ENCODE results near the gene RASAL2.

Gene RASAL2

GRCh38 chr1:178516110-178516509 lies 422.2 kb downstream of the RASAL2 start:
- DNase-seq (ENCODE audit: low read depth, low spot score), result no peak
- no peak for TF ChIP-seq CTCF (IDR thresholded peaks at IDR 0.05; ENCODE audit: low read depth, low read length)
- H3K4me3 ChIP-seq (ENCODE audit: low read depth, low read length), result no peak overlapping the region
- in situ Hi-C loops (cut with HindIII; ENCODE audit: low sequenced_read_pairs), result no loop called here

DNA sequence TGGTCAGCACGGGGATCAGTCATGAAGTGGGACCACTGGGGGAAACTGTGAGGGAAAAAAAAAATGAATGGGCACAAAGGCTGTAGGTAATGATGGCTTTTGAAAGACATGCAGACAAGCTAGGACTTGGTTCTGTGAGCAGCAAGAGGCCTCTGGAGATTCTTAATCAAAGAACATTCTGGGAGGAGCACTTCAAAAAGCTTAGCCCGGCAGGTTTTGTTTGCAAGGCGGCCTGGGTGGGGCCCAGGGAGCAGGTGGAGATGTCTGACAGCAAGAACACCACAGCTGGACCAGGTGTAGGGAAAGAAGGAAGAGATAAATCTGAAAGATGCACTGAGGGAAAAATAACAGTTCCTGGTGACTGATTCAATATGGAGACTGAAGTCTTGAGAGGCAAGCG lies 425.0 kb downstream of the RASAL2 start:
- no peak for TF ChIP-seq CTCF (IDR thresholded peaks at IDR 0.05; ENCODE audit: low read depth, low read length)

DNA sequence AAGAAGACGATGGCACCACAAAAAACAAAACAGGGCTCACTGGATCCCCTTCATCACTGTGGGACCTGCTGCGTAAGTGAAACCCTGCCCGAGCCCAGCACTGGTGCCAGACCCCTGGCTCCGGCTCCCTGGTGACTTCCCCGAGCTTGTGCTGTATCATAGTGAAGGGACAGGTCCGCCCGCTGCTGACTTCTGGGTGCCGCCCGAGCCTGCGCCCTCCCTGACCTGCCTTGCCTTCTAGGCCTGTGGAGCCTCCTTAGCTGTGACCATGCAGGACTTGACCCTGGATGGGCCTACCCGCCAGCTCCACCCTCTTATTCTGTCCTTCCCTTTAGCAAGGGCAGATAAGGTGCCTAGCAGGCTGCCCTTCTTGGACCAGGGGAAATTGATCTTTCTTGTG lies 426.9 kb downstream of the RASAL2 start:
- DNase-seq (ENCODE audit: low read depth, low spot score), result no peak
- in situ Hi-C loops (cut with HindIII; ENCODE audit: low sequenced_read_pairs), result no loop called here
- H3K4me3 ChIP-seq (ENCODE audit: low read depth, low read length), result no peak overlapping the region
- TF ChIP-seq CTCF (IDR thresholded peaks at IDR 0.05; ENCODE audit: low read depth, low read length), result no peak

More for the DNA sequence above, 425.0 kb downstream of the RASAL2 start:
- in situ Hi-C loops (cut with HindIII; ENCODE audit: low sequenced_read_pairs), result no loop called here
- no peak overlapping the region for H3K4me3 ChIP-seq (ENCODE audit: low read depth, low read length)
- no peak for DNase-seq (ENCODE audit: low read depth, low spot score)

- TF ChIP-seq CTCF (IDR thresholded peaks at IDR 0.05; ENCODE audit: low read depth, low read length), result no peak
- in situ Hi-C loops (cut with HindIII; ENCODE audit: low sequenced_read_pairs), result no loop called here
- no peak for DNase-seq (ENCODE audit: low read depth, low spot score)
- H3K4me3 ChIP-seq (ENCODE audit: low read depth, low read length), result no peak overlapping the region
These were observed 427.3 kb downstream of the RASAL2 start for GRCh38 chr1:178521241-178521640.

DNA sequence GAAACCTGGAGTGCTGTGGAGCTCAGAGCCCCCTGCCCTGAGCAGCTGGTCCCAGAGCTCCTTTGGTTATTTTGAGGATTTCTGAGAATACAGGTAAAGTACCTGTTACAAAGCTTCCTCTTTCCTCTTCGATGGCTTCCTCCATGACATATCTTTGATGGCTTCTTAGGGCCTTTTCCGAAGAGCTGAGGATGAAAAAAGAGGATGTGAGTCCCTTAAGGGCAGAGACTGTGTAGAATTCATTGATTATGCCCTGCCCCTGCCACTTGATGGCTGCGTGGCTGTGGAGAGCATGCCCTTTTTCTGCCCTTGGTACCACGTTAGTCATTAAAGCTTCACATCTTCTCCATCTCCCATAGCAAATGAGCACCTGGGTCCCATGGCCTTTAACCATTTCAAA lies 433.2 kb downstream of the RASAL2 start:
- in situ Hi-C loops (cut with HindIII; ENCODE audit: low sequenced_read_pairs), result no loop called here
- no peak overlapping the region for H3K4me3 ChIP-seq (ENCODE audit: low read depth, low read length)
- no peak for TF ChIP-seq CTCF (IDR thresholded peaks at IDR 0.05; ENCODE audit: low read depth, low read length)
- no peak for DNase-seq (ENCODE audit: low read depth, low spot score)

DNA sequence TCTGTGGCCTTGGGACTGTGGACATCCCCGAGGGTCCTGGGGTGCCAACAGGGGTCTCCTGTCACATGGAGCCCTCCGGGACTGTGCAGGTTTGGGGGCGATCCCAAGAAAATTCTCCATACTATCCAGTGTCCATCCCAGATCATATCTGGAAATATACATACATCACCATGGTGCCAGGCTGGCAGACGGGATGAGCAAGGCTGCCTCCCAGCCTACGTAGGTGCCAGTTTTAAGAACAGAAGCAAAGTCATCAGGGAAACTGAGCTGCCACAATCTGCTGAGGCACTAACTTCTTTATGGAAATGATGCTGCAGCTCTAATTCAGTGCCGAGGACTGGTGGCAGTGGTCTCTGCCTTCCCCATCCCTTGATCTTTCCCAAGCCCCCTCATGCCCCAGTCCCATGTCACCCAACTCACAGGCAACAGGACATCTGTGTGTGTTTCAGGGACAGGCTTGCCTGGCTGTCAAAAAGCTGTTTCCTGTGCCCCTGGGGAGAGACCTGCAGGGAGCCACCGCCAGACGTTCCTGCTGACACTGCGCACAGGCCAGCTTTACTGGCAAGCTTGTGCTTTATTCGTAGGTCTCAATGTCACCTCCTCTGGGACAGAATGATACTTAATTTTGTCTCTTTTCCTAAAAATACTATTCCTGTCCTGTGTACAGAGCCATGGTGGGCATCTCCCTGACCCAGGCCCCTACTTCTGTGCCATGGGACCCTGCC lies 434.5 kb downstream of the RASAL2 start:
- no peak overlapping the region for H3K4me3 ChIP-seq (ENCODE audit: low read depth, low read length)
- in situ Hi-C loops (cut with HindIII; ENCODE audit: low sequenced_read_pairs), result no loop called here
- no peak for DNase-seq (ENCODE audit: low read depth, low spot score)
- no peak for TF ChIP-seq CTCF (IDR thresholded peaks at IDR 0.05; ENCODE audit: low read depth, low read length)

Measured in astrocyte of the spinal cord (primary cell).